Mesothelial cell of epicardium (in vitro differentiated cells): ENCODE data around the gene TNS1. TPM values are rescaled to one million over a fixed set of nuclear protein-coding genes. Genes with fewer than 3 reads are reported as not detected.

Experiments used
- DNase-seq, 2 experiments: peaks; one replicate each; pipeline ENCODE4 v3.0.0; 2021; ENCODE audit warnings: low spot score in 2 of 2; ENCODE audit not compliant: unreplicated experiment in 2 of 2
- H3K27ac Mint-ChIP-seq: 2 replicates; pipeline ENCODE4 v1.8.0; 2021; ENCODE audit warnings: mixed read lengths
- H3K27me3 Mint-ChIP-seq: 2 replicates; pipeline ENCODE4 v1.8.0; 2021; ENCODE audit warnings: low read depth, mixed read lengths
- H3K36me3 Mint-ChIP-seq: 2 replicates; pipeline ENCODE4 v1.8.0; 2021; ENCODE audit warnings: mixed read lengths
- H3K4me1 Mint-ChIP-seq: 2 replicates; pipeline ENCODE4 v1.8.0; 2021; ENCODE audit warnings: mixed read lengths
- H3K4me3 Mint-ChIP-seq: 2 replicates; pipeline ENCODE4 v1.8.0; 2021; ENCODE audit warnings: mild to moderate bottlenecking, moderate library complexity, mixed read lengths
- H3K9me3 Mint-ChIP-seq: 2 replicates; pipeline ENCODE4 v1.8.0; 2021; ENCODE audit warnings: mixed read lengths
- CTCF ChIP-seq: fragments of 200-600 bp; sonication (generic); IDR thresholded peaks from one replicate; pipeline ENCODE4 v1.5.0; 2021; ENCODE audit warnings: antibody characterized with exemption; ENCODE audit not compliant: unreplicated experiment
- total RNA-seq: library from RNA; stranded (reverse); gene quantifications from 3 replicates; pipeline ENCODE4 v1.2.1, GENCODE V29; 2021

TNS1 gene
- total RNA-seq, 1 donor from 2014 or later: 130 TPM

GRCh38 chr2:217897091-217897715 is 105.6 kb downstream of the TNS1 start:
- H3K9me3 Mint-ChIP-seq: no peaks in the 10 kb centered on the region
- H3K27ac Mint-ChIP-seq: no peak overlapping the region
- H3K4me1 Mint-ChIP-seq: peaks cover 2% of the 10 kb centered on the region
- H3K4me3 Mint-ChIP-seq: no peak overlapping the region
- H3K36me3 Mint-ChIP-seq: peaks cover 18% of the 10 kb centered on the region
- TF ChIP-seq CTCF: no peak
- no peak for DNase-seq
- H3K27me3 Mint-ChIP-seq: no peaks in the 10 kb centered on the region

DNA sequence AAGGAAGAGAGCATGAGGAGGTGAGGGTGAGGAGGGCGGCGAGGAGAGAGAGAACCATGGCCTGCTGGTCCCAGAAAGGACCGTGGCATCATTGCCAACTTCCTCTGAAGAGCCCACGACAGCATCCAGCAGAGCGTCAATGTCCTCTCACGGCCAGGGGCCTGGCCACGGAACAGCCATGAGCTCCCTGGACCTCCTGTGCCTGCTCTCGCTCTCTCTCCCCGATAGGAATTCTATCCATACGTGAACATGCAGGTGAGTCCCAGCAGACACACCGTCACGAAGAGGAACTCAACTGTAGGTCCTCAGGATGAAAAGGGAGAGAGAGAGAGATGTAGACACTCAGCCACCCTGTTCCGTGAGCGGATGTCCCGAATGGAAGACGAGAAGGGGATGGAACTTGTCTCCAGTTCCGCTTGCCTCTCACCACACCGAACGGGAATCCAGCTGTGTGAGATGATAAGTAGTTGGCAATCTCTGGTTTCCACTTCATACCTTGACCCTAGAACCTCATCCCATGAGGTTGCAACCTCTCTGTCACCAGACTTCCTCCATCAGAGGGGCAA is 107.6 kb downstream of the TNS1 start:
- no peaks in the 10 kb centered on the region for H3K4me1 Mint-ChIP-seq
- H3K27me3 Mint-ChIP-seq: no peaks in the 10 kb centered on the region
- H3K36me3 Mint-ChIP-seq: peaks cover 24% of the 10 kb centered on the region
- H3K4me3 Mint-ChIP-seq: no peak overlapping the region
- TF ChIP-seq CTCF: no peak
- no peak for DNase-seq
- H3K9me3 Mint-ChIP-seq: no peaks in the 10 kb centered on the region
- H3K27ac Mint-ChIP-seq: no peak overlapping the region

- peaks cover 33% of the 10 kb centered on the region for H3K36me3 Mint-ChIP-seq
Measured at GRCh38 chr2:217893440-217893839, 109.4 kb downstream of the TNS1 start.

GRCh38 chr2:217892560-217892959 is 110.2 kb downstream of the TNS1 start:
- no peak for TF ChIP-seq CTCF
- Mint-ChIP-seq H3K27me3 (no peaks in the 10 kb centered on the region), H3K4me1 (no peaks in the 10 kb centered on the region), H3K9me3 (no peaks in the 10 kb centered on the region), H3K36me3 (peaks cover 35% of the 10 kb centered on the region), H3K27ac (no peak overlapping the region), H3K4me3 (no peak overlapping the region)
- no peak for DNase-seq

More at GRCh38 chr2:217893440-217893839, 109.4 kb downstream of the TNS1 start:
- no peaks in the 10 kb centered on the region for H3K9me3 Mint-ChIP-seq
- no peak for TF ChIP-seq CTCF
- no peaks in the 10 kb centered on the region for H3K4me1 Mint-ChIP-seq
- no peak overlapping the region for H3K4me3 Mint-ChIP-seq
- H3K27me3 Mint-ChIP-seq: no peaks in the 10 kb centered on the region
- H3K27ac Mint-ChIP-seq: no peak overlapping the region
- no peak for DNase-seq

- TF ChIP-seq CTCF: no peak
- Mint-ChIP-seq H3K27ac (no peak overlapping the region), H3K4me1 (no peaks in the 10 kb centered on the region), H3K4me3 (no peak overlapping the region), H3K9me3 (no peaks in the 10 kb centered on the region), H3K27me3 (no peaks in the 10 kb centered on the region), H3K36me3 (peaks cover 36% of the 10 kb centered on the region)
- no peak for DNase-seq
Measured at GRCh38 chr2:217890445-217890844, 112.3 kb downstream of the TNS1 start.
